Astrocyte (in vitro differentiated cells and primary cell): Measurements from ENCODE around the gene MYH9.

ENCODE experiments used
- EZH2 ChIP-seq: IDR thresholded peaks from 2 replicates; pipeline ENCODE4 v1.6.1; 2012; ENCODE audit warnings: mild to moderate bottlenecking, low read length, inconsistent platforms; ENCODE audit not compliant: insufficient read depth
- TF ChIP-seq, protein P1 (sequence below): IDR thresholded peaks from 2 replicates; pipeline ENCODE4 v1.5.1; 2011; ENCODE audit warnings: low read depth, mild to moderate bottlenecking, inconsistent platforms, low read length, moderate library complexity; ENCODE audit not compliant: insufficient read depth

DNA sequence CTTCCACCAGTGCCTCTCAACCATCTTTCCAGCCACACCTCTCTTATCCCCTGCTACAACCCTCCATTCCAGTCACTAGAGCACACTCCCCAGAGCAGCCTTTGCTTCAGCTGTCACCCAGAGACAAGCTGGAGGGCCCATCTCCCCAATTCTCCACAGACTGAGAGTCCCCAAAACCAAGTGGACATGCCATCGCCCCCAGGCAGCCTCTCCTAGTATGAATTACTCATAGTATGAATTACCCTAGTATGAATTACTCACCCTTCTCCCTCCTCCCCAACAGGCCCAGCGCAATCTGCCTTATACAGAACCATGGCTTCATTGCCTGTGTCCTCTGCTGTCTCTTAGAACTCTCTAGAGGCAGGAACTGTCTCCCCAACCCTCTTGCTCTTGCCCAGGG, 24.8 kb downstream of the MYH9 start:
- TF ChIP-seq, protein P1, sequence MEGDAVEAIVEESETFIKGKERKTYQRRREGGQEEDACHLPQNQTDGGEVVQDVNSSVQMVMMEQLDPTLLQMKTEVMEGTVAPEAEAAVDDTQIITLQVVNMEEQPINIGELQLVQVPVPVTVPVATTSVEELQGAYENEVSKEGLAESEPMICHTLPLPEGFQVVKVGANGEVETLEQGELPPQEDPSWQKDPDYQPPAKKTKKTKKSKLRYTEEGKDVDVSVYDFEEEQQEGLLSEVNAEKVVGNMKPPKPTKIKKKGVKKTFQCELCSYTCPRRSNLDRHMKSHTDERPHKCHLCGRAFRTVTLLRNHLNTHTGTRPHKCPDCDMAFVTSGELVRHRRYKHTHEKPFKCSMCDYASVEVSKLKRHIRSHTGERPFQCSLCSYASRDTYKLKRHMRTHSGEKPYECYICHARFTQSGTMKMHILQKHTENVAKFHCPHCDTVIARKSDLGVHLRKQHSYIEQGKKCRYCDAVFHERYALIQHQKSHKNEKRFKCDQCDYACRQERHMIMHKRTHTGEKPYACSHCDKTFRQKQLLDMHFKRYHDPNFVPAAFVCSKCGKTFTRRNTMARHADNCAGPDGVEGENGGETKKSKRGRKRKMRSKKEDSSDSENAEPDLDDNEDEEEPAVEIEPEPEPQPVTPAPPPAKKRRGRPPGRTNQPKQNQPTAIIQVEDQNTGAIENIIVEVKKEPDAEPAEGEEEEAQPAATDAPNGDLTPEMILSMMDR, result no peak
- no peak for TF ChIP-seq EZH2
